GM12878 (cell line): ENCODE data around the gene ZNF473. TPM values are rescaled to one million over a fixed set of nuclear protein-coding genes. Genes with fewer than 3 reads are reported as not detected.

Experiments used
- ATAC-seq: fragments of 200-7000 bp; cut with Tn5 transposase; 3 replicates; pipeline ENCODE4 v1.9.1; 2020; ENCODE audit warnings: mild to moderate bottlenecking, moderate library complexity
- BruUV-seq: library from RNA; stranded (reverse); fragments of 400-500 nt; replicated peaks from 2 replicates; lab custom pipeline; 2021; lab: Mats Ljungman, UMichigan
- CTCF ChIA-PET: fragments of 300-600 bp; sonication (Branson Sonifier 250); formaldehyde crosslinking; extraction: SDS; loops from one replicate; lab custom pipeline; 2021; ENCODE audit warnings: inconsistent platforms; lab: Yijun Ruan, JAX
- POLR2A ChIA-PET: fragments of 350-600 bp; formaldehyde crosslinking; extraction: SDS; loops from one replicate; lab custom pipeline; 2021; ENCODE audit warnings: inconsistent platforms; lab: Charles Lee
- RAD21 ChIA-PET: fragments of 300-600 bp; sonication (Branson Sonifier 250); formaldehyde crosslinking; loops from one replicate; lab custom pipeline; 2023; ENCODE audit warnings: antibody characterized with exemption; ENCODE audit not compliant: unreplicated experiment; lab: Charles Lee
- SMC1A ChIA-PET: fragments of 300-600 bp; sonication (Branson Sonifier 250); formaldehyde crosslinking; loops from one replicate; lab custom pipeline; 2023; ENCODE audit not compliant: unreplicated experiment, uncharacterized antibody; lab: Charles Lee
- DNase-seq: peaks from one replicate; pipeline ENCODE4 v3.0.0-alpha.2; 2011; ENCODE audit warnings: low read depth, low spot score
- FAIRE-seq: peaks from 3 replicates; lab custom pipeline; 2011; peaks lifted over from hg19 to GRCh38; lab: Jason Lieb, UNC
- H2AFZ ChIP-seq: 2 replicates; pipeline ENCODE4 v1.6.0; 2011; ENCODE audit warnings: low read depth, low read length, control low read depth; ENCODE audit not compliant: control insufficient read depth
- H3K27ac ChIP-seq: 2 replicates; pipeline ENCODE4 v1.5.1; 2011; ENCODE audit warnings: control low read depth; ENCODE audit not compliant: control insufficient read depth, insufficient read depth
- H3K27me3 ChIP-seq, 2 experiments: replicated peaks in 1 of 2; 2 replicates each; pipeline versions ENCODE4 v1.6.0 to v1.6.1; 2011; ENCODE audit warnings: low read length in 1 of 2; ENCODE audit not compliant: control insufficient read depth in 2 of 2, insufficient read depth in 2 of 2
- H3K36me3 ChIP-seq, 2 experiments: 2 replicates each; pipeline ENCODE4 v1.5.1; 2011; ENCODE audit warnings: low read length in 1 of 2; ENCODE audit not compliant: control insufficient read depth in 2 of 2, insufficient read depth in 2 of 2
- H3K4me1 ChIP-seq: 2 replicates; pipeline ENCODE4 v1.6.1; 2011; ENCODE audit warnings: mild to moderate bottlenecking, low read length, moderate library complexity, mixed read lengths; ENCODE audit not compliant: control insufficient read depth, insufficient read depth
- H3K4me2 ChIP-seq: 2 replicates; pipeline ENCODE4 v1.6.0; 2011; ENCODE audit warnings: control low read depth; ENCODE audit not compliant: control insufficient read depth, insufficient read depth
- H3K4me3 ChIP-seq: fragments of 200-600 bp; sonication (generic); 2 replicates; pipeline ENCODE4 v1.5.1; 2016
- H3K79me2 ChIP-seq: 2 replicates; pipeline ENCODE4 v1.6.0; 2011; ENCODE audit warnings: low read length; ENCODE audit not compliant: control insufficient read depth, insufficient read depth
- H3K9ac ChIP-seq: 2 replicates; pipeline ENCODE4 v1.8.0; 2011; ENCODE audit warnings: low read length, control low read depth, mixed read lengths; ENCODE audit not compliant: control insufficient read depth, insufficient read depth
- H3K9me3 ChIP-seq: replicated peaks from 3 replicates; pipeline ENCODE4 v1.5.1; 2011; ENCODE audit warnings: mild to moderate bottlenecking, low read length; ENCODE audit not compliant: control insufficient read depth, insufficient read depth
- H4K20me1 ChIP-seq: 2 replicates; pipeline ENCODE4 v1.6.0; 2011; ENCODE audit not compliant: control insufficient read depth, insufficient read depth
- BHLHE40 ChIP-seq, 2 experiments: fragments of 450-650 bp in 1 of 2; IDR thresholded peaks; 2 replicates each; pipeline ENCODE4 v1.6.1; 2011 to 2017; ENCODE audit warnings: low read depth in 2 of 2, borderline replicate concordance in 1 of 2, improper control_type of control experiment in 1 of 2, low read length in 1 of 2, mild to moderate bottlenecking in 1 of 2
- BRCA1 ChIP-seq: IDR thresholded peaks from 2 replicates; pipeline ENCODE4 v1.6.1; 2011; ENCODE audit warnings: low read depth, low read length, improper control_type of control experiment
- ELK1 ChIP-seq: IDR thresholded peaks from 2 replicates; pipeline ENCODE4 v1.6.1; 2012; ENCODE audit warnings: low read depth, low read length, improper control_type of control experiment
- HDGF ChIP-seq: fragments of 450-650 bp; IDR thresholded peaks from 2 replicates; pipeline ENCODE4 v1.6.1; 2016; ENCODE audit warnings: antibody characterized with exemption
- KDM1A ChIP-seq: fragments of 200-600 bp; sonication (generic); IDR thresholded peaks from 2 replicates; pipeline ENCODE4 v1.6.1; 2016; ENCODE audit warnings: borderline replicate concordance
- MEF2B ChIP-seq: fragments of 450-650 bp; IDR thresholded peaks from 2 replicates; pipeline ENCODE4 v1.6.1; 2018; ENCODE audit warnings: mild to moderate bottlenecking, moderate library complexity; ENCODE audit not compliant: partially characterized antibody, poor library complexity, severe bottlenecking
- NR2F1 ChIP-seq: fragments of 450-650 bp; conservative IDR thresholded peaks from 2 replicates; pipeline ENCODE4 v1.6.1; 2017; ENCODE audit warnings: mild to moderate bottlenecking
- RAD51 ChIP-seq: fragments of 450-650 bp; IDR thresholded peaks from 2 replicates; pipeline ENCODE4 v1.6.1; 2016; ENCODE audit warnings: moderate library complexity, mild to moderate bottlenecking, inconsistent platforms
- SIN3A ChIP-seq: IDR thresholded peaks from 2 replicates; pipeline ENCODE4 v1.6.1; 2012; ENCODE audit warnings: low read depth, low read length, improper control_type of control experiment
- SIX5 ChIP-seq: IDR thresholded peaks from 2 replicates; pipeline ENCODE4 v1.6.1; 2011; ENCODE audit warnings: mild to moderate bottlenecking, low read depth, low read length, moderate library complexity; ENCODE audit not compliant: severe bottlenecking
- TARDBP ChIP-seq: IDR thresholded peaks from 2 replicates; pipeline ENCODE4 v1.6.1; 2016; ENCODE audit warnings: borderline replicate concordance
- TCF12 ChIP-seq: IDR thresholded peaks from 2 replicates; pipeline ENCODE4 v1.6.1; 2011; ENCODE audit warnings: low read depth, mild to moderate bottlenecking, low read length
- ZBTB33 ChIP-seq: fragments of 450-650 bp; IDR thresholded peaks from 2 replicates; pipeline ENCODE4 v1.6.1; 2017; ENCODE audit warnings: mild to moderate bottlenecking
- ZNF207 ChIP-seq: fragments of 450-650 bp; IDR thresholded peaks from 2 replicates; pipeline ENCODE4 v1.6.1; 2014; ENCODE audit warnings: antibody characterized with exemption, mild to moderate bottlenecking, borderline replicate concordance
- ZNF274 ChIP-seq: IDR thresholded peaks from one replicate; pipeline ENCODE4 v1.8.0; 2011; ENCODE audit not compliant: insufficient read length, insufficient read depth
- ZNF687 ChIP-seq: fragments of 450-650 bp; IDR thresholded peaks from 2 replicates; pipeline ENCODE4 v1.6.1; 2017; ENCODE audit warnings: mild to moderate bottlenecking, moderate library complexity
- WGBS: methylation state at CpG from one replicate; pipeline ENCODE4 v1.1.6; 2016; ENCODE audit warnings: low lambda C conversion rate; ENCODE audit not compliant: insufficient replicate concordance, insufficient coverage; ENCODE audit errors: missing lambda C conversion rate; 5-methylcytosine and 5-hydroxymethylcytosine counted together
- in situ Hi-C: fragments of 300-500 bp; cut with MboI; formaldehyde crosslinking; loops from 9 replicates; pipeline ENCODE4 v1.14.3; 2018; ENCODE audit warnings: mixed read lengths
- intact Hi-C: fragments of 100-400 bp; cut with micrococcal nuclease; formaldehyde crosslinking; loops from one replicate; pipeline ENCODE4 v1.14.2; 2022; ENCODE audit not compliant: unreplicated experiment
- polyA plus RNA-seq, 11 experiments: library from polyadenylated mRNA; depleted of rRNA in 4 of 11; unstranded in 6 of 11; stranded (reverse) in 5 of 11; fragments of >200 nt; fragmentation: Nextera tagmentation in 4 of 11; fragmentation: Illumina TruSeq in 1 of 11; extraction: Ambion mirVana in 4 of 11; extraction: Trizol in 1 of 11; gene quantifications; 1 replicate in 1 of 11; 2 replicates in 10 of 11; pipeline versions ENCODE4 v1.2.1 to v1.2.3, GENCODE V29; 2011 to 2016; ENCODE audit warnings: inconsistent platforms in 2 of 11, missing spikeins in 2 of 11, low read depth in 1 of 11
- total RNA-seq, 4 experiments: library from RNA; depleted of rRNA in 3 of 4; stranded (reverse); fragments of >200 nt in 3 of 4; fragmentation: Illumina TruSeq in 1 of 4; extraction: Trizol in 1 of 4; gene quantifications; 2 replicates each; pipeline versions ENCODE4 v1.2.1 to v1.2.3, GENCODE V29; 2013 to 2021

The ZNF473 gene
- total and polyA plus RNA-seq, 10 of the 15 experiments (the other 5 are each of a cell fraction or from before 2014, with no cell fraction given), result 2.3 to 14.9 (median 6.3) TPM

- peak; percentile 99 for TF ChIP-seq ZBTB33
These were observed 21.1 kb downstream of the ZNF473 start (continued) for GRCh38 chr19:50046649-50047503.

GRCh38 chr19:50047671-50048070 is 21.9 kb downstream of the ZNF473 start:
- BruUV-seq, result no TSS peak
- CTCF ChIA-PET, result interaction anchor here (1.6 to 1.8 kb wide), 2 partner anchors 13 to 88 kb away, joined by 4 to 6 read pairs; no protein-coding TSS in a partner anchor
- H3K4me3 ChIP-seq, result no peak overlapping the region
- H4K20me1 ChIP-seq, result no peaks in the 10 kb centered on the region
- no peak for FAIRE-seq
- in situ Hi-C loops (no loop called here), intact Hi-C loops (no loop called here)
- H3K27ac ChIP-seq, result no peak overlapping the region
- peaks cover 23 to 28% of the 10 kb centered on the region in 2 experiments for H3K36me3 ChIP-seq
- no peak overlapping the region for H3K9ac ChIP-seq
- peaks cover 31% of the 10 kb centered on the region for H3K9me3 ChIP-seq
- no peak overlapping the region for H2AFZ ChIP-seq
- RAD21 ChIA-PET, result no interaction called here
- H3K79me2 ChIP-seq, result no peaks in the 10 kb centered on the region
- WGBS, result 98% methylated on average over 4 of the region's 4 CpGs
- H3K4me2 ChIP-seq, result no peak overlapping the region
- POLR2A ChIA-PET, result no interaction called here
- no peaks in the 10 kb centered on the region for H3K27me3 ChIP-seq
- H3K4me1 ChIP-seq, result peaks cover 4% of the 10 kb centered on the region; the same call in 1 of the 2 replicates
- no peak for ATAC-seq
- no peak for DNase-seq
- SMC1A ChIA-PET, result no interaction called here
- TF ChIP-seq ZNF207 (no peak), KDM1A (no peak), MEF2B (no peak), BHLHE40 (IDR thresholded peaks at IDR 0.05; ENCODE audit: borderline replicate concordance in 1 of 2, low read depth in 2 of 2, low read length in 1 of 2) (no peak), BRCA1 (no peak), ZNF274 (no peak), RAD51 (no peak), TARDBP (no peak), SIN3A (no peak), TCF12 (no peak), NR2F1 (no peak), SIX5 (no peak), ZNF687 (no peak), HDGF (no peak), ELK1 (no peak)
